GM13976 (cell line): Measurements from ENCODE around the gene RNF208.

Experiments
- DNase-seq: peaks from one replicate; pipeline ENCODE4 v3.0.0; 2012; ENCODE audit warnings: low spot score
- in situ Hi-C: fragments of 300-500 bp; cut with MboI; formaldehyde crosslinking; loops from one replicate; pipeline ENCODE4 v1.12.0; 2022; ENCODE audit warnings: low sequenced_read_pairs, mixed read lengths, inconsistent platforms; ENCODE audit not compliant: unreplicated experiment
- TF ChIP-seq, protein P1 (sequence below): IDR thresholded peaks from 2 replicates; pipeline ENCODE4 v1.5.1; 2012; ENCODE audit warnings: borderline replicate concordance, mild to moderate bottlenecking; ENCODE audit not compliant: insufficient read depth; ENCODE audit errors: extremely low read depth, missing control alignments, control extremely low read depth

RNF208 gene

DNA sequence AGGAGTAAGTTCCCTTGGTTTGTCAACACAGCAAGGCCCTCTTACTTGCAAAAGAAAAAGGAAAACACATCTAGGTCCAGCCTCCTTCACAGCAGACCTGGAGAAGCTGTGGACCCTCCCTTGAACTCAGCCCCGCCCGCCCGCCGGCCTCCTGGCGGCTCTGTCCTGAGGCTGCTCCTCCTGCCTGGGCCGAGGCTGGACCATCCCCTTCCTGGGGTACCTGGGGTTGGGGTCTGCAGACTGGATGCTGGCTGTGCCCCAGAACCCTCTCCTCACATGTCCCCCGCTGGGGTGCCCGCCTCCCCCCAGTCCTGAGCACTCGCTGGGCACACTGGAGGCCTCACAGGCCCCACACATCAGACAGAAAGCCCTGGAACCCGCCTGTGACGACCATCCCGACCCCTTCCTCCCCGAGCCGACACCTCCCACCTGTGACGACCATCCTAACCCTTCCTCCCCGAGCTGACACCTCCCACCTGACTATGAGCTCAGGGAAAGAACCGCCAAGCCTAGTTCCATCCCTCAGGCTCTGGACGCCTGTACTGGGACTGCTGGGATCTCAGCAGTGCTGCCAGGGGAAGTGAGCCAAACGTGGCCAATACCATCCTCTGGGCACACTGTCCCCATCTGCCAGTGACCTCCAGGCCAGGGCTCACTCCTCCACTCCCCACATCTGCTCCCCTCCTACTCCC, 43.0 kb downstream of the RNF208 start:
- no peak for DNase-seq
- TF ChIP-seq, protein P1, sequence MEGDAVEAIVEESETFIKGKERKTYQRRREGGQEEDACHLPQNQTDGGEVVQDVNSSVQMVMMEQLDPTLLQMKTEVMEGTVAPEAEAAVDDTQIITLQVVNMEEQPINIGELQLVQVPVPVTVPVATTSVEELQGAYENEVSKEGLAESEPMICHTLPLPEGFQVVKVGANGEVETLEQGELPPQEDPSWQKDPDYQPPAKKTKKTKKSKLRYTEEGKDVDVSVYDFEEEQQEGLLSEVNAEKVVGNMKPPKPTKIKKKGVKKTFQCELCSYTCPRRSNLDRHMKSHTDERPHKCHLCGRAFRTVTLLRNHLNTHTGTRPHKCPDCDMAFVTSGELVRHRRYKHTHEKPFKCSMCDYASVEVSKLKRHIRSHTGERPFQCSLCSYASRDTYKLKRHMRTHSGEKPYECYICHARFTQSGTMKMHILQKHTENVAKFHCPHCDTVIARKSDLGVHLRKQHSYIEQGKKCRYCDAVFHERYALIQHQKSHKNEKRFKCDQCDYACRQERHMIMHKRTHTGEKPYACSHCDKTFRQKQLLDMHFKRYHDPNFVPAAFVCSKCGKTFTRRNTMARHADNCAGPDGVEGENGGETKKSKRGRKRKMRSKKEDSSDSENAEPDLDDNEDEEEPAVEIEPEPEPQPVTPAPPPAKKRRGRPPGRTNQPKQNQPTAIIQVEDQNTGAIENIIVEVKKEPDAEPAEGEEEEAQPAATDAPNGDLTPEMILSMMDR, result no peak
- in situ Hi-C loops, result no loop called here

DNA sequence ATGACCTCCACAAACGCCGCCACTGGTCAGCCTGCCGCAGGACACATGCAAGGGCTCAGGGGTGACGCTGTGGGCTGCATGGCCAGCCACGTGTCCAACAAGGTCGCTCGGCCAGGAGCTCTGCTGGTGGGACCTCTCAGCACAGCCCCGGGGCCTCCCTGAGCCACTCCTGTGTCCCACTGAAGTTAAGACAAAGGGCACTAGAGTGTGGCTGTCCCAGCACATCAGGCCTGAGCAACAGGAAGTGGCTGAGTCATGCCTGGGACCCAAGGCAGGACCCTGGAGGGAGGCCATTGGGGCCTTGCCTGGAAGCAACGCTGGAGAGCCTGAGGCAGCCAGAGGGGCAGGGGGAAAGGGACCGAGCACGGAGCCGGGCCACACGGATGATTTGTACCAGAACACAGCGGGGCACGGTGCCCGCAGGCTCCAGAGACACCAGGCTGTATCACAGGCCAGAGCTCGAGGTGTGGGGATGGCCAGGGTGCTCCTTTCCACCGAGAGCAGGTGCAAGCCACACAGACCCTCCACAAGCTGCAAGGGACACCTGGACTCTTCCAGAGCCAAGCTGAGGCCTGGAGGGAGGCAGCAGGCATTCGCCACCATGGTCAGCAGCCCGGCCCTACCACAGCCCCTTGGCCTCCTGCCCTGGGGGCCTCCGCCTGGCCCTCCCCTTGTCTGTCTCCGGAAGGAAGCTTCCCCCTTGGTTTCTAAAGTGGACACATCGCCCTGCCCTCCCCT, 43.7 kb downstream of the RNF208 start:
- in situ Hi-C loops, result no loop called here
- TF ChIP-seq, protein P1, result no peak
- no peak for DNase-seq

DNA sequence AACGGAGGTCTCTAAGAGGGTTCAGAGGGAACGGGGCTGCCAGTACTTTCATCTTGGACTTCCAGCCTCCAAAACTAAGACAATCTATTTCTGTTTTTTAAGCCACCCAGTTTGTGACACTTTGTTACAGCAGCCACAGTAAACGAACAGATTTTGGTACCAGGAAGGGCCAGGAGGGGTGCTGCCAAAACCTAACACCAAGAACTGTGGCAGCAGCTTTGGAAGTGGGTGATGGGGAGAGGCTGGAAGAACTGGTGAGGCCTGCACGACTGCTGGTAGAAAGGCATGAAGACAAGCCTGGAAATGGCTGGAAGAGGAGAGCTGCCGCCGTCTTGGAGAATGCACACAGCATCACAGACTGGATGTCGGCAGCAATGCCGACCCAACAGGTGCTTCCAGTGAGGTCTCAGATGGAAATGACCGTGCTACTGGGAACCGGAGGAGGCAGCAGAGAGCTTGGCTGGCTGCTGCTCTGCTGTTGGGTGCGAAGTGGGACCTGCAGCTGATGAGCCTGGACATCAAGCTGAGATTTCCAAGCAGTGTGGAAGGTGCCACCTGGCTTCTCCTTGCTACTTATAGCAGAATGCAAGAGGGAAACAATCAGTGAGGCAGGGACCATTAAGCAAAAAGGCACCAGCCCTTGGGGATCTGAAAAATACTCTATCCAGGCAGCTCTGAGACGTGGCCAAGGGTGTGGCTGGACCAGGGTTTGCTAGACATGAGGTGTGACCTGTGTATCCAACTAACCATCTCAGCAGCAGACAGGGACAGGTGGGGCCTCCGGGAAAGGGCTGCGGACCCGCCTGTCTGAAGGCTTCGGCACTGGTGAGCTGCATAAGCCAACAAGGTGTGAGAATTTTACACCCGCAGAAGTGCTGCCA, 45.5 kb downstream of the RNF208 start:
- DNase-seq, result peak; percentile 76
- TF ChIP-seq, protein P1, result peak; percentile 48
- in situ Hi-C loops, result no loop called here

DNA sequence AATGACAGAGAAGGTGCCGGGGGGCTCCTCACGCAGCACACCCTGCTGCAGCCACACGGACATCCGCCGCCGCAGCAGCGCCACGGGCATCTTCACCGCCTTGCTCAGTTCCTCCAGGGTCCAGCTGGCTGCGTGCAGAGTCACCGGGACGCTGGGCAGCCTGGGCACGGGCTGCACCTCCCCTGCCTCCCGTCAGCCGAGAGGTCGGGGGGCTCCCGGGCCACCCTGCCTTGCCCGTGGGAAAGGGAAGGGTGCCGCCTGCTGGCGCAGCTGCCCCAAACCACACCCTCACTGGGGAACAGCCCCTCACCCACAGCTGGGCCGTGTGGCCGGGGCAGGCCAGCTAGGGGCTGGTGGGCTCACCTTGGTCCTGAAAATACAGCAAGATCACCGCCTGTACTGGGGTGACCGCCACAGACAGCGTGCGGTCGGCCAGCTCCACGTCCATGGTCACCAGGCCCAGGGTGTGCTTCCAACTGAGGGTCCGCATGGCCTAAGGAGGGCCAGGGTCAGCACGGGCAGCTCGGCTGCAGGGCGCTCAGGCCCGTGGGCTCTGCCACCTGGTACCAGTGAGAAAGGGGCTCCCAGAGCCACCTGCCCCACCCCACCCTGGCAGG, 46.6 kb downstream of the RNF208 start:
- peak; percentile 69 for DNase-seq
- in situ Hi-C loops, result no loop called here
- TF ChIP-seq, protein P1, result peak; percentile 54

DNA sequence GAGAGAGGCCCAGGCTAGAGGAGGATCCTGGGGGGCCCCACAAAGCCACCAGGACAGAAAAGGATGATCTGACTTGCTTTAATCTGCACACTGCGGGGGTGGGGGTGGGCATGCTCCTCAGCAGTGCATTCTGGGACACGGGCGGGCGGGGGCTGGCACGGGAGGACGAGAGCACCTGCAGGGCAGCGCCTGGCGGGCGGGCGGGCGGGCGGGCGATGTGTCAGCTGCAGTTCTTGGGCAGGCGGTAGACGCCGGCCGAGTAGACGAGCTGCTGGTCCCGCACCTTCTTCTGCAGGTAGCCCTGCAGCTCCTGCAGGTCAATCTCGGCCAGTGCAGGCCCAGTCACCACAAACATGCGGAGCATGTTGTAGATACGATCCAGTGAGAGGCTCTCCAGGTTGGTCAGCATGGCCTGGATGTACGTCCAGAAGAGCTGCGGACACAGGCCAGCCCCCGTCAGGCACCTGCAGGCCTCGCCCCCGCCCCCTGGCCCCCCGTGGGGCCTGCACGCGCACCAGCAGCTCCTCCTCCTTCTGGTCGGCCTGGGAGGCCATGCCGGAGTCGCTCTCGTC, 47.2 kb downstream of the RNF208 start:
- in situ Hi-C loops, result no loop called here
- no peak for DNase-seq
- TF ChIP-seq, protein P1, result no peak
